ENCODE data around the gene RAPGEF1.
"Not testable (repeated sequence)": the region's sequence is repeated elsewhere in the genome, so short reads cannot be mapped to it uniquely, and the experiment has no call there.

RAPGEF1 gene

DNA sequence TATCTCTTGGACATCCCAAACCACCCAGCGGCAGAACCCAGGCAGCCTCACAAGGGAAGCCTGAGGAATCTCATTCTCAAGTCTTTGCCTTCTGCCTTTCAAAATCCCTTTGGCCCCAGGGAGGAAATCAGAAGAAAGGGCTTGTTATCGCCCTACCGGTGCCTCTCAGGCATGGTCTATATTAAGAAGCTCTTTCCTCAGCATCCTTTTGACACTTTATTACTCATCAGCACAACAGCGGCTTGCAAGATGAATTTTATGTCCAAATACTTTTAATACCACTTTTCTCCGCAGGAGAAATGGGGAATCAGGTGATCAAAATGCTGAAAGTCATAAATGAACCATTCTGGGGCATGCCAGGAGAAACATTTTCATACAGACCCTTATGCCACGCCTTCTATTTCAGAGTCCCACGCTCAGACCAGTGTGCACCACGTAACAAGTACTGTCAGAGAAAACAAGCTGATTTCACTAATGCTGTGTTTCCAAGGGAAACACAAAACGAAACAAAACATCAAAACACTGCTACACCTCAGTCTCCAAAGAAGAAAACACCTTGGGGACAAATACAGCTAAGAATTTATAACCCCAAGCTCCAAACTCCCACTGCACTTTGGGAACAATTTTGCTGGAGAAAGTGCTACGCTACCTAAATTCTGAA, 30.0 kb downstream of the RAPGEF1 start:
- Mint-ChIP-seq H3K4me1 (peaks cover 80% of the 10 kb centered on the region), H3K9me3 (no peaks in the 10 kb centered on the region), H3K36me3 (peaks cover 75% of the 10 kb centered on the region), H3K27ac (peak overlapping the region; percentile 99), H3K4me3 (peak overlapping the region; percentile 59)
- ATAC-seq = peak; percentile 89
- DNase-seq (ENCODE audit: low spot score in 2 of 2) = peak in 1 of 2 donors; percentile 68

DNA sequence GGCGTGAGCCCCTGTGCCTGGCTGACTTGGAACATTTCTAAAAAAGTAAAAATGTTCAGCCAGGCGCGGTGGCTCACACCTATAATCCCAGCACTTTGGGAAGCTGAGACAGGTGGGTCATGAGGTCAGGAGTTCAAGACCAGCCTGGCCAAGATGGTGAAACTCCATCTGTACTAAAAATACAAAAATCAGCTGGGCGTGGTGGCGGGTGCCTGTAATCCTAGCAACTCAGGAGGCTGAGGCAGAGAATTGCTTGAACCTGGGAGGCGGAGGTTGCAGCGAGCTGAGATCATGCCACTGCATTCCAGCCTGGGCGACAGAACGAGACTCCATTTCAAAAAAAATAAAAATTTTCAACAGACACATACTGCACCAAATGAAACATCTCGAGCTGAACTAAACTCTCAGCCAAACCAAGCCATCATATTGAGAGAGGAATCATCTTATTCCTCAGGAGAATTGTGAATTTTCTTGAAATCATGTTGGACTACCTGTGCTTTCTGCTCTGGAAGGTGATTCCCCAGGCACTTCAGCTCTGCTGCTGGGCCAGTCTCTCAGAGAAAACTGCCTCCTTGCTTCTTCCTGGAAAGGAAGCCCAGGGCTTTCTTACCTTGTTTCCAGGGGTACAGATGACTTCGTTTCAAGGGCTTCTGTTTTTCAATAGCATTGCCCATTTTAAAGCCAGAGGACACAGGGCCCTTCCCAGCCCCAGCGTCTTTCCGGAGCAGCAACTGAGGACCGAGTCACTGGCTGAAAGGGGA, 30.7 kb downstream of the RAPGEF1 start:
- H3K4me3 Mint-ChIP-seq = peak overlapping the region; percentile 59
- peaks cover 83% of the 10 kb centered on the region for H3K4me1 Mint-ChIP-seq
- H3K27ac Mint-ChIP-seq = peak overlapping the region; percentile 99
- not testable (repeated sequence) for H3K9me3 Mint-ChIP-seq; DNase-seq (ENCODE audit: low spot score in 2 of 2); ATAC-seq
- H3K36me3 Mint-ChIP-seq = peaks cover 69% of the 10 kb centered on the region

- H3K4me1 Mint-ChIP-seq = peaks cover 89% of the 10 kb centered on the region
- no peaks in the 10 kb centered on the region for H3K9me3 Mint-ChIP-seq
- DNase-seq (ENCODE audit: low spot score in 2 of 2) = no peak
- H3K4me3 Mint-ChIP-seq = peak overlapping the region; percentile 59
- peaks cover 62% of the 10 kb centered on the region for H3K36me3 Mint-ChIP-seq
- H3K27ac Mint-ChIP-seq = peak overlapping the region; percentile 84
- no peak for ATAC-seq
Measured at GRCh38 chr9:131708226-131709002, 31.5 kb downstream of the RAPGEF1 start.

DNA sequence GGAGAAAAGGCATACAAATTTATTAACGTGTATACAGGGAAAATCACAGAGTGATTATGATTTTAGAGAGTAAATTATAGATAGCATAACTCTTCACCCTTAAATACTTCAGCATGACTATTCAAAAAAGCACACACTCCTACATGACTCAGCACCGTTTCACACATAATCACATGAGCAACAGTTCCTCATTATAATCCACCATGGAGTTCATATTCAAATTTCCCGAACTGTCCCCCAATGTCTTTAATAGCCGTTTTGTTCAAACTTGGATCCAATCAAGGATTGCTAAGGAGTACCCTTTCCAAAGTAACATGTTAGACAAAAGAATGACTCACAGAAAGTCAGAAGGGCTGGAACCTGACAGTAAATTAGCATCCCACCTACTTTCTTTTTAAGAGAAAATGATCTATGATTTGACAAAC, 32.1 kb downstream of the RAPGEF1 start:
- peak overlapping the region; percentile 84 for H3K27ac Mint-ChIP-seq
- no peak for DNase-seq (ENCODE audit: low spot score in 2 of 2)
- H3K9me3 Mint-ChIP-seq = no peaks in the 10 kb centered on the region
- ATAC-seq = peak; percentile 22
- H3K36me3 Mint-ChIP-seq = peaks cover 55% of the 10 kb centered on the region
- peak overlapping the region; percentile 59 for H3K4me3 Mint-ChIP-seq
- peaks cover 87% of the 10 kb centered on the region for H3K4me1 Mint-ChIP-seq

GRCh38 chr9:131707050-131707449, 32.8 kb downstream of the RAPGEF1 start:
- DNase-seq (ENCODE audit: low spot score in 2 of 2) (no peak), ATAC-seq (no peak)
- H3K27ac Mint-ChIP-seq = peak overlapping the region; percentile 84
- H3K36me3 Mint-ChIP-seq = peaks cover 51% of the 10 kb centered on the region
- peaks cover 87% of the 10 kb centered on the region for H3K4me1 Mint-ChIP-seq
- no peaks in the 10 kb centered on the region for H3K9me3 Mint-ChIP-seq
- H3K4me3 Mint-ChIP-seq = peak overlapping the region; percentile 59

DNA sequence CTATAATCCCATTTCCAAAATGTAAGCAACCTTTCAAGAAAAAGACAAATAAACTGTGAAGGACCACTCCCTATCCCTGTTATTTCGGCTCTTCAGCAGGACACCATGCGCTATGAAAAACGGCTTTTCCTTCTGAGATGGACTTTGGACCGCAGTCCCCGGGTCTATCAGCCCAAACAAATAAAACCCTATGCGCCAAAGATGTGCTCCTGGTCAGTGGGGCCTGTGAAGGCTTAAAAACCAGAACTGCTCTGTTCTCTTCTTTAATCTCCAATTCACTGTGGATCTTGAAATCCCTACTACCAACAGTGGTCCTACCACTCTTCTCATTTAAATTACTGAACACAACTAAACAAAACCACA, 33.3 kb downstream of the RAPGEF1 start:
- H3K9me3 Mint-ChIP-seq = no peaks in the 10 kb centered on the region
- ATAC-seq (no peak), DNase-seq (ENCODE audit: low spot score in 2 of 2) (no peak)
- peaks cover 48% of the 10 kb centered on the region for H3K36me3 Mint-ChIP-seq
- peaks cover 87% of the 10 kb centered on the region for H3K4me1 Mint-ChIP-seq
- H3K27ac Mint-ChIP-seq = peak overlapping the region; percentile 84
- peak overlapping the region; percentile 59 for H3K4me3 Mint-ChIP-seq

DNA sequence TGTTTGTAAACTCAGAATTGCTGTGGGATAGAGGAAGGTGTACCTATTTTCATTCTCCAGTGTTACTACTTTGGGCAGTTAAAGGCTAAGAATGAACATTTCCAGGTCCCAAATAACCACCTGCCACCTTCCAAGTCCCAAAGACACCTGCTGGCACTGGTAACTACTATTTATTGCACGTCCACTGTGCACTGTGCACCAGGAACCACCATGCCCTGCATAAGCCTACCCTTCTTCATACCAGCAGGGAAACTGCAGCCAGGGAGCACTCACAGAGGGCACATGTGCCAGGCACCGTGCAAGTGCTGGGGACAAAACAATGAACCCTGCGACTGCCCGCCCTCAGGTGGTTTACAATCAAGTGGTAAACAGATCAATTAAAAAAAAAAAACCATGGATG, 34.9 kb downstream of the RAPGEF1 start:
- Mint-ChIP-seq H3K36me3 (peaks cover 47% of the 10 kb centered on the region), H3K4me3 (peak overlapping the region; percentile 59), H3K27ac (peak overlapping the region; percentile 84), H3K9me3 (no peaks in the 10 kb centered on the region), H3K4me1 (peaks cover 86% of the 10 kb centered on the region)
- DNase-seq (ENCODE audit: low spot score in 2 of 2) (no peak), ATAC-seq (no peak)

- Mint-ChIP-seq H3K4me3 (peak overlapping the region; percentile 59), H3K9me3 (no peaks in the 10 kb centered on the region), H3K36me3 (peaks cover 43% of the 10 kb centered on the region), H3K27ac (peak overlapping the region; percentile 84), H3K4me1 (peaks cover 87% of the 10 kb centered on the region)
- no peak for DNase-seq (ENCODE audit: low spot score in 2 of 2)
- ATAC-seq = no peak
Measured at GRCh38 chr9:131704141-131704983, 35.5 kb downstream of the RAPGEF1 start.

DNA sequence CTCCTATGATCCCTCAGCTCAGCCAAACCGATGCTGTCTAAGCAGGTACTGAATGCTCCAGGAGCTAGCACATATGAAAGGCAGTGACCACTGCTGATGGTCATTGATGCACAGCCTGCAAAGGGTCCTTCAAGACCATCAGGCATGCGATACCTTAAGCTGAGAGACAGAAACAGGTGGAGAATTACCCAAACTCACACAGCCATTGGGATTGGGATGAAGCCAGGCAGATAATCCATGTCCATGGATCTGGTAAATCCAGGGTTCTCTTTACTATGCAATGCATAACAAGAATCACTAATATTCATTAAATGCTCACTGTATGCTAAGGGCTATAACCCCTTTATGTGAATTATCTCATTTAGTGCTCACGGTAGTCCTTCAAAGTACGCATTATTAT, 36.2 kb downstream of the RAPGEF1 start:
- Mint-ChIP-seq H3K4me1 (peaks cover 93% of the 10 kb centered on the region), H3K27ac (no peak overlapping the region), H3K4me3 (no peak overlapping the region), H3K36me3 (peaks cover 36% of the 10 kb centered on the region), H3K9me3 (no peaks in the 10 kb centered on the region)
- DNase-seq (ENCODE audit: low spot score in 2 of 2) (no peak), ATAC-seq (no peak)

- DNase-seq (ENCODE audit: low spot score in 2 of 2) = no peak
- no peak overlapping the region for H3K4me3 Mint-ChIP-seq
- H3K4me1 Mint-ChIP-seq = peaks cover 95% of the 10 kb centered on the region
- H3K9me3 Mint-ChIP-seq = no peaks in the 10 kb centered on the region
- no peak overlapping the region for H3K27ac Mint-ChIP-seq
- peaks cover 28% of the 10 kb centered on the region for H3K36me3 Mint-ChIP-seq
- no peak for ATAC-seq
Measured at GRCh38 chr9:131702911-131703310, 37.0 kb downstream of the RAPGEF1 start.

- ATAC-seq (no peak), DNase-seq (ENCODE audit: low spot score in 2 of 2) (no peak)
- Mint-ChIP-seq H3K9me3 (no peaks in the 10 kb centered on the region), H3K27ac (no peak overlapping the region), H3K4me3 (no peak overlapping the region), H3K4me1 (peaks cover 94% of the 10 kb centered on the region), H3K36me3 (peaks cover 29% of the 10 kb centered on the region)
Measured at GRCh38 chr9:131701789-131702337, 38.0 kb downstream of the RAPGEF1 start.

DNA sequence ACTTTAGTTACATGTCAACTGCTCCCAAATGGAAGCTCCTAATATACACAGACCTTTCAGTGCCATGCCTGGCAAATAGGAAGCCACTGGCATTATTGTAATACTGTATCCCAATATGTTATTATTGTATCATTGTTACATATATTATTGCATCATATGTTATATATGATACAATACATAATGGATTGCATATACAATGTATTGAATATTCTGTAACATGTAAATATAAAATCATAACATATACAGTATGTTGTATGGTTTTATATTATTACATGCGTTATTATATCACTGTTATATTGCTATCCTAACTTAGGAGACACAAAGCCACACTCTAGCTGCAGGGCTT, 38.5 kb downstream of the RAPGEF1 start:
- no peak for DNase-seq (ENCODE audit: low spot score in 2 of 2)
- no peak overlapping the region for H3K4me3 Mint-ChIP-seq
- no peak overlapping the region for H3K27ac Mint-ChIP-seq
- no peaks in the 10 kb centered on the region for H3K9me3 Mint-ChIP-seq
- ATAC-seq = no peak
- H3K4me1 Mint-ChIP-seq = peaks cover 92% of the 10 kb centered on the region
- peaks cover 29% of the 10 kb centered on the region for H3K36me3 Mint-ChIP-seq

DNA sequence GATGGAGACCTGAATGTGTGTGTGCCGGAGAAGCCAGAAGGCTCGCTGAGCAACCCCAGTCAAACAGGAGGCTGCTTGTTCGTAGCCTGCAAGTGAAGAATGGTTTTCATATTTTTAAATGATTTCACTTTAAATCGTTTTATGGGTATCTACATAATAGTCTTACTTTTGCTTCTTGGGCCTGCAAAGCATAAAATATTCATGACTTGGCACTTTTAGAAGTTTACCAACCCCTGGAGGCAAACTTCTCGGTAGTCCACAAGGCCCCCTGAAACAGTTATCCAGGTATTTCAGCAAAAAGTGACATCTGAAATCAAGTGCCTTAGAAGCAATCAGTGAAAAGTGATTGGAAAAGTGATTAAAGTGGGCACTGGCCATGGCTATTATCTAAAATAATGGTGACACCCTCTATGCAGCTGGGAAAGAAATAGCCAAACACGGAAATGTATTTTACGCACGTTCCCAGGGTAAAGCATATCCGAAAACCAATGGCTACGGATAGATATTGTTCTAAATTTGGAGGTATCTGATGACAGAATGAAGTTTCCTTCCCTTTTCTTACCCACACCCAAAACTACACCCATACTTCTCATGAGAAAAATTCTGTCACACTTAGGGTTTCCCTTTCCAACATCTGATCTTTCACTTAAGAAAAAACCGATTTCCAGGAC, 39.0 kb downstream of the RAPGEF1 start:
- Mint-ChIP-seq H3K36me3 (peaks cover 24% of the 10 kb centered on the region), H3K4me3 (no peak overlapping the region), H3K27ac (peak overlapping the region; percentile 63), H3K4me1 (peaks cover 92% of the 10 kb centered on the region), H3K9me3 (no peaks in the 10 kb centered on the region)
- no peak for DNase-seq (ENCODE audit: low spot score in 2 of 2)
- ATAC-seq = no peak

DNA sequence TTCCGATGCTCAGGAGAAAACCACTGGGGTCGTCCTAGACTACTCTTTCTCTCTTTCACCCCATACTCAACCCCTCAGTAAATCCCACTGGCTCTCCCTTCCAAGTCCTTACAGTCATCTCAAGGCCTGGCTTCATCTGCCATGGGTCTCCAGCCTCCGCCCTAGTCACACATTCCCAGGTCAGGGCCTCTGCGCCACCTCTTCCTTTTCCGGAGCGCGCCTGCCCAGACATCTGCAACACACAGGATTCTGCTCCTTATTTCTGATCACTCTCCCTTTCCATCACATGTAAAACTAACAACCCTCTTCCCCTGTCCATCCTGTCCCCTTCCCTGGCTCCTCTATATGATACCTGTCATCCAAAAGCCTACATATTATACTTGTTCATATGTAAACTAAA, 39.8 kb downstream of the RAPGEF1 start:
- peaks cover 18% of the 10 kb centered on the region for H3K36me3 Mint-ChIP-seq
- H3K4me1 Mint-ChIP-seq = peaks cover 92% of the 10 kb centered on the region
- H3K27ac Mint-ChIP-seq = peak overlapping the region; percentile 63
- DNase-seq (ENCODE audit: low spot score in 2 of 2) (no peak), ATAC-seq (no peak)
- H3K4me3 Mint-ChIP-seq = no peak overlapping the region
- H3K9me3 Mint-ChIP-seq = no peaks in the 10 kb centered on the region

Data from stimulated activated effector memory CD8-positive, alpha-beta T cell treated with anti-CD3 and anti-CD28 coated beads, Interleukin-12 subunit alpha, Interleukin-12 subunit beta, amount 100 ng/mL, for 72 hours (primary cell).